Effector memory CD4-positive, alpha-beta T cell (primary cell): ENCODE results near the gene DIO1.

ENCODE experiments used
- DNase-seq, 3 donors: peaks; one replicate each; pipeline ENCODE4 v3.0.0-alpha.2; 2020
- H3K27ac ChIP-seq: 2 replicates; pipeline ENCODE4 v1.7.0; 2013; ENCODE audit warnings: mild to moderate bottlenecking, low read length, moderate library complexity; ENCODE audit not compliant: insufficient read depth, poor library complexity, severe bottlenecking
- H3K27me3 ChIP-seq: replicated peaks from 2 replicates; pipeline ENCODE4 v1.7.0; 2013; ENCODE audit warnings: mild to moderate bottlenecking, low read length; ENCODE audit not compliant: insufficient read depth, control insufficient read depth, poor library complexity, severe bottlenecking
- H3K36me3 ChIP-seq: 2 replicates; pipeline ENCODE4 v1.7.0; 2013; ENCODE audit warnings: mild to moderate bottlenecking, low read length, moderate library complexity; ENCODE audit not compliant: control insufficient read depth, insufficient read depth
- H3K4me1 ChIP-seq: 2 replicates; pipeline ENCODE4 v1.7.0; 2013; ENCODE audit warnings: low read length, mild to moderate bottlenecking; ENCODE audit not compliant: control insufficient read depth, insufficient read depth, poor library complexity, severe bottlenecking
- H3K4me3 ChIP-seq: 2 replicates; pipeline ENCODE4 v1.7.0; 2013; ENCODE audit warnings: low read length, low read depth, mild to moderate bottlenecking; ENCODE audit not compliant: insufficient read depth, poor library complexity, severe bottlenecking
- H3K9me3 ChIP-seq: 2 replicates; pipeline ENCODE4 v1.7.0; 2013; ENCODE audit warnings: mild to moderate bottlenecking, low read length, moderate library complexity; ENCODE audit not compliant: control insufficient read depth
- total RNA-seq, 3 donors: gene quantifications; one replicate each; lab custom pipeline; 2026; lab: John Stamatoyannopoulos, UW

Gene DIO1
- 0 to 0.09 (median 0) reads per million in 3 donors for total RNA-seq

DNA sequence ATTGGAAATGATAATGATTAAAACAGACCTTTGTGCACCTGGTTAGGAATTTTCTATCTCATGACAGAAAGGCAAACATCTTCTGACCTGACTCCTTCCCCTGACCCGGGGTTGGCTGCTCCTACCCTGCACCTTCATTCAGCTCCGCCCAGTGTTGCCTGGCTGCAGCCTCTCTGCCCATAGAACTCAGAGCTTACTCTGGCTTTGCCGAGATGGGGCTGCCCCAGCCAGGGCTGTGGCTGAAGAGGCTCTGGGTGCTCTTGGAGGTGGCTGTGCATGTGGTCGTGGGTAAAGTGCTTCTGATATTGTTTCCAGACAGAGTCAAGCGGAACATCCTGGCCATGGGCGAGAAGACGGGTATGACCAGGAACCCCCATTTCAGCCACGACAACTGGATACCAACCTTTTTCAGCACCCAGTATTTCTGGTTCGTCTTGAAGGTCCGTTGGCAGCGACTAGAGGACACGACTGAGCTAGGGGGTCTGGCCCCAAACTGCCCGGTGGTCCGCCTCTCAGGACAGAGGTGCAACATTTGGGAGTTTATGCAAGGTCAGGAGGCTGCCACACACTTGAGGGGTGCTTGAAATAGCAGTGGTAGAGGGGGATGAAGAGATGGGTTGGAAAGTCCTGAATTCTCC lies at the start of gene DIO1:
Gene DIO1, plus strand, starts transcription at position 189 of the 638 bp plus-strand sequence. Its CDS starts 24 bp downstream, at position 213.
- Histone ChIP-seq H3K27me3 (no peaks in the 10 kb centered on the region), H3K4me3 (no peak within 1 kb of the TSS), H3K27ac (no peak within 1 kb of the TSS), H3K4me1 (peaks cover 4% of the 10 kb centered on the region), H3K9me3 (no peaks in the 10 kb centered on the region), H3K36me3 (no peaks in the 10 kb centered on the region)
- no peak for DNase-seq

GRCh38 chr1:53847980-53848379 lies 46.0 kb upstream of the DIO1 start:
- Histone ChIP-seq H3K4me1 (no peaks in the 10 kb centered on the region), H3K27me3 (peaks cover 5% of the 10 kb centered on the region), H3K4me3 (no peak overlapping the region), H3K9me3 (no peaks in the 10 kb centered on the region), H3K36me3 (peaks cover 12% of the 10 kb centered on the region), H3K27ac (no peak overlapping the region)
- no peak for DNase-seq

DNA sequence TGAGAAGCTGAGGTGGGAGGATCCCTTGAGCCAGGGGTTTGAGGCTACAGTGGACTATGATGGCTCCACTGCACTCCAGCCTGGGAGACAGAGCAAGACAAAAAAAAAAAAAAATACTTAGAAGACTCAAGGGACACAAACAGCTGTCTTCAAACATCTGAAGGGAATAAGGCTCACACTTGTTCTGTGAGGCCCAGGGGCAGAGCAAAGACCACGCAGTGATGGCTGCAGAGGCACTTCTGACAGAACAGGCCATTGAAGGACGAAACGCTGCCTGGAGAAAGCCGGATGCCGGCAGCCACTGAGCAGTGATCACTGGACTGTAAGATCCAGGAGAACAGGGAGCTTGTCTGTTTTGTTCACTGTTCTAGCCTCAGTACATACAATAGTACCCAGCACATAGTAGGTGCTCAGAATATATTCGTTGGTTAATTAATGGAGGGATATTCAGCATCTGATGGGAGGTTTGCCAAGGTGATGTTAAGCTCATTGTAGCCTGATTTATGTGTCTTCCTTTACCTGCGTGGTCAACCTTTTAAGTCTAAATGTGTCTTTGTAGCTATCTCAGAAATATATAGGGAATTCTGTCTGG lies 43.8 kb upstream of the DIO1 start:
- peaks cover 26% of the 10 kb centered on the region for H3K36me3 ChIP-seq
- no peak overlapping the region for H3K4me3 ChIP-seq
- H3K27ac ChIP-seq, result no peak overlapping the region
- H3K27me3 ChIP-seq, result no peaks in the 10 kb centered on the region
- DNase-seq, result no peak
- no peaks in the 10 kb centered on the region for H3K9me3 ChIP-seq
- no peaks in the 10 kb centered on the region for H3K4me1 ChIP-seq

DNA sequence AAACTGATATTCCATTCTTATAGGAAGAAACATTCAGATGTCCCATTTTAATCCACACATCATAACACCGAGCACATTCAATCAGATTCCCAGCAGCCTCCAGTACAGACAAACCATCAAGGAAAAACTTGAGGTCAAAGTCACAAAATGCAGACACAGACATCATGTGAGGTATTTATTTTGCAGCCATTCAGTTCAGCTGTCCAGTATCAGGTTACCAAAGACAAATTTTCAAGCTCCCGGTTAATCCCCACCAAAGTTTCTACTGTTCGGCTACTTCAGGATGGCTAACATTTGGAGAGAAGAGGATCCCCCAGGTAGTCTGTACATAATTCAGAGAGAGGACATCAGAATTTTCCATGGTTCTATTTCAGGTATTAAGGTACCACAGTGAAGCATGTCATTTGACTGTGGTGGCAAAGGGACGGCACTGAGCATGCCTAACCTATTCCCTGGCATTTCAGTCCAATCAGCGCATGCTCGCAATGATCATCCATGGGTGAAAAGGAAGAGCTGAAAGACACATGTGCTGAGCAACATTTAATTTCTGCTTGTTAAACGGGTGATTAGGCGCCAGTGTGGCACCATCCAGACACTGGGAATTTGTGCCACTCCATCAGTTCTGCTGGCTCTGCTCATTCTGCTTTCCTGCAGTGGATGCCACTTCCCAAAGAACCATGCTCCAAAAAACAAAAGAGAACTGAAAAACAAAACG lies 42.3 kb upstream of the DIO1 start:
- H3K27me3 ChIP-seq, result no peaks in the 10 kb centered on the region
- peaks cover 41% of the 10 kb centered on the region for H3K36me3 ChIP-seq
- no peaks in the 10 kb centered on the region for H3K9me3 ChIP-seq
- no peak overlapping the region for H3K4me3 ChIP-seq
- no peaks in the 10 kb centered on the region for H3K4me1 ChIP-seq
- no peak overlapping the region for H3K27ac ChIP-seq
- DNase-seq, result no peak

GRCh38 chr1:53860967-53861411 lies 33.0 kb upstream of the DIO1 start:
- Histone ChIP-seq H3K4me3 (no peak overlapping the region), H3K9me3 (no peaks in the 10 kb centered on the region), H3K36me3 (peaks cover 40% of the 10 kb centered on the region), H3K27me3 (no peaks in the 10 kb centered on the region), H3K4me1 (no peaks in the 10 kb centered on the region), H3K27ac (no peak overlapping the region)
- peak in 2 of 3 donors; percentile 6 to 38 for DNase-seq

DNA sequence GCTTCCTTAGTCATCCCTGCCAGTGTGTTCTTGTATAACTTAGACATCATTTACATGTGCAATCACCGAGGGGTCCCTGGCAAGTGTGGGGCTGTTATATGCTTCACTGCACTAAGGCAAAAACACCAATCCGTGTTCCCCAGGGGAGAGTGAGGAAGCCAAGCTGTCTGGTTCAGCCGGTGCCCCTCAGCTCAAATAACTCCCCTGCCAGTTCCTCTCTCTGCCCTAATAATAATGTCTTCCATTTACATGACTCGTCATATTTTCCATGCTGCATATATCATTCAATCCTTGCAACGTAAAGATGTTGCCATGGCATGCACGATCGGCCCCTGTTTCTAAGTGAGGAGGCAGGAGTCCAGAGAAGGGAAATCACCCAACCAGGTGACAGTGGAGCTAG lies 31.5 kb upstream of the DIO1 start:
- DNase-seq, result no peak
- H3K9me3 ChIP-seq, result no peaks in the 10 kb centered on the region
- H3K36me3 ChIP-seq, result peaks cover 33% of the 10 kb centered on the region
- H3K27ac ChIP-seq, result no peak overlapping the region
- no peaks in the 10 kb centered on the region for H3K27me3 ChIP-seq
- H3K4me1 ChIP-seq, result no peaks in the 10 kb centered on the region
- no peak overlapping the region for H3K4me3 ChIP-seq

DNA sequence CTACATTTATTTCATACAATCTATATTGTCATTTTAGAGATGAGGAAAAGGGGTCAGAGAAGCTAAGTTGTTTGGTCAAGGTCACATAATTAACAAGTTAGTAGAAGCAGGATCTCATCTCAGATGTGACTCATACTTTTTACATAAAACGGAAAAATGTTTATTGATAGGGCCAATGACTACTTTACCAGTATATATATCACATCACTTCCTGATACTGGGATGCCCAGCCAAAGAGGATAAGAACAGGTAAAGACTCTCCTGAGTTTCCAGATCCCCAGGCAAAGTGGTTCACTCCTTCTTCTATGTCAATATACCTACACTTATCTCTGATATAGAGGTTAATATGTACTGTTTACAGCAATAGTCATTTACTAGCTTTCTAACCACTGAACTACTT lies 25.4 kb upstream of the DIO1 start:
- H3K4me3 ChIP-seq, result no peak overlapping the region
- H3K9me3 ChIP-seq, result no peaks in the 10 kb centered on the region
- H3K27ac ChIP-seq, result no peak overlapping the region
- H3K4me1 ChIP-seq, result no peaks in the 10 kb centered on the region
- H3K27me3 ChIP-seq, result no peaks in the 10 kb centered on the region
- H3K36me3 ChIP-seq, result peaks cover 42% of the 10 kb centered on the region
- no peak for DNase-seq

- no peak overlapping the region for H3K27ac ChIP-seq
- H3K4me3 ChIP-seq, result no peak overlapping the region
- no peaks in the 10 kb centered on the region for H3K4me1 ChIP-seq
- DNase-seq, result no peak
- H3K27me3 ChIP-seq, result no peaks in the 10 kb centered on the region
- H3K36me3 ChIP-seq, result peaks cover 42% of the 10 kb centered on the region
- no peaks in the 10 kb centered on the region for H3K9me3 ChIP-seq
Observed at GRCh38 chr1:53869454-53870117, 24.4 kb upstream of the DIO1 start.

GRCh38 chr1:53871221-53871620 lies 22.8 kb upstream of the DIO1 start:
- Histone ChIP-seq H3K27me3 (no peaks in the 10 kb centered on the region), H3K36me3 (peaks cover 41% of the 10 kb centered on the region), H3K9me3 (no peaks in the 10 kb centered on the region), H3K4me1 (no peaks in the 10 kb centered on the region), H3K27ac (no peak overlapping the region), H3K4me3 (no peak overlapping the region)
- no peak for DNase-seq
